ENCODE measurements around the gene CTDSPL. TPM values are rescaled to one million over a fixed set of nuclear protein-coding genes. Genes with fewer than 3 reads are reported as not detected.

CTDSPL gene
- total and polyA plus RNA-seq, 7 donors = 19.1 to 69.1 (median 46.3) TPM

GRCh38 chr3:37989821-37990480 is 128.3 kb downstream of the CTDSPL start:
- WGBS, 2 donors = 84% methylated on average over 7 of the region's 7 CpGs
- no peak overlapping the region for H3K4me3 ChIP-seq
- H3K9me3 ChIP-seq = no peaks in the 10 kb centered on the region
- H3K27me3 ChIP-seq = no peaks in the 10 kb centered on the region
- TF ChIP-seq POLR2A (IDR thresholded peaks at IDR 0.05) = no peak
- no peak for TF ChIP-seq POLR2AphosphoS5 (IDR thresholded peaks at IDR 0.05)
- no peak for TF ChIP-seq CTCF (IDR thresholded peaks at IDR 0.05)
- no peak for TF ChIP-seq EP300 (IDR thresholded peaks at IDR 0.05)
- intact Hi-C loops (cut with DNase I) = no loop called here
- H3K36me3 ChIP-seq = peaks cover 0 to 4% (median 0%) of the 10 kb centered on the region in 4 donors
- DNase-seq = peak; percentile 56
- H3K27ac ChIP-seq = no peak overlapping the region
- H3K4me1 ChIP-seq = peaks cover 0 to 19% (median 15%) of the 10 kb centered on the region in 4 donors

GRCh38 chr3:37990527-37990926 is 128.8 kb downstream of the CTDSPL start, which contains the start of gene VILL:
Gene VILL (plus strand): TSS chr3:37990786. CDS start chr3:37993673, 2,887 bp downstream.
- intact Hi-C loops (cut with DNase I) = no loop called here
- Histone ChIP-seq H3K36me3 (no peaks in the 10 kb centered on the region), H3K9me3 (no peaks in the 10 kb centered on the region), H3K27me3 (no peaks in the 10 kb centered on the region), H3K4me3 (no peak within 1 kb of the TSS), H3K27ac (peak within 1 kb of the TSS in 1 of 4 donors; percentile 31), H3K4me1 (peaks cover 0 to 21% (median 15%) of the 10 kb centered on the region in 4 donors)
- 16 to 71% methylated on average over 10 of the region's 10 CpGs for WGBS, 2 donors
- TF ChIP-seq POLR2A (IDR thresholded peaks at IDR 0.05) (peak in 1 of 2 donors; percentile 65), POLR2AphosphoS5 (IDR thresholded peaks at IDR 0.05) (peak in 1 of 4 donors; percentile 26), CTCF (IDR thresholded peaks at IDR 0.05) (no peak)
- peak; percentile 47 for DNase-seq

- Histone ChIP-seq H3K27me3 (no peaks in the 10 kb centered on the region), H3K27ac (peak overlapping the region in 1 of 4 donors; percentile 31), H3K9me3 (no peaks in the 10 kb centered on the region), H3K4me3 (no peak overlapping the region), H3K36me3 (no peaks in the 10 kb centered on the region), H3K4me1 (peaks cover 0 to 21% (median 15%) of the 10 kb centered on the region in 4 donors)
- TF ChIP-seq POLR2AphosphoS5 (IDR thresholded peaks at IDR 0.05) (no peak), POLR2A (IDR thresholded peaks at IDR 0.05) (no peak), CTCF (IDR thresholded peaks at IDR 0.05) (no peak), EP300 (IDR thresholded peaks at IDR 0.05) (no peak)
- peak; percentile 40 for DNase-seq
- intact Hi-C loops (cut with DNase I) = no loop called here
- 11 to 54% methylated on average over 6 of the region's 6 CpGs for WGBS, 2 donors
These were observed 129.4 kb downstream of the CTDSPL start for GRCh38 chr3:37991109-37991508.

GRCh38 chr3:37991823-37992222 is 130.1 kb downstream of the CTDSPL start:
- WGBS, 2 donors = 18 to 75% methylated on average over 7 of the region's 7 CpGs
- no peaks in the 10 kb centered on the region for H3K27me3 ChIP-seq
- TF ChIP-seq EP300 (IDR thresholded peaks at IDR 0.05) (no peak), CTCF (IDR thresholded peaks at IDR 0.05) (no peak), POLR2AphosphoS5 (IDR thresholded peaks at IDR 0.05) (no peak), POLR2A (IDR thresholded peaks at IDR 0.05) (no peak)
- peak overlapping the region in 1 of 4 donors; percentile 7 for H3K27ac ChIP-seq
- H3K36me3 ChIP-seq = no peaks in the 10 kb centered on the region
- intact Hi-C loops (cut with DNase I) = no loop called here
- H3K4me1 ChIP-seq = peaks cover 0 to 21% (median 15%) of the 10 kb centered on the region in 4 donors
- no peak overlapping the region for H3K4me3 ChIP-seq
- peak; percentile 52 for DNase-seq
- no peaks in the 10 kb centered on the region for H3K9me3 ChIP-seq

Measured in sigmoid colon (tissue), 7 donors.